HCT116 (cell line): ENCODE data around the gene DIS3L. TPM values are rescaled to one million over a fixed set of nuclear protein-coding genes. Genes with fewer than 3 reads are reported as not detected.
A peak's percentile ranks its signal among the peaks of the same experiment; 100 is the strongest.

Experiments
- ATAC-seq: fragments of 200-7000 bp; cut with Tn5 transposase; 2 replicates; pipeline ENCODE4 v1.9.1; 2020; ENCODE audit warnings: mild to moderate bottlenecking, moderate library complexity
- BruUV-seq: library from RNA; stranded (reverse); fragments of 400-500 nt; replicated peaks from 2 replicates; lab custom pipeline; 2021; lab: Mats Ljungman, UMichigan
- CTCF ChIA-PET: fragments of 300-600 bp; sonication (Branson Sonifier 250); formaldehyde crosslinking; loops from one replicate; lab custom pipeline; 2021; ENCODE audit warnings: antibody characterized with exemption; lab: Charles Lee
- POLR2A ChIA-PET: fragments of 300-600, 350-600 bp; sonication (Branson Sonifier 250); formaldehyde crosslinking; loops from one replicate; lab custom pipeline; 2021; ENCODE audit warnings: antibody characterized with exemption; lab: Charles Lee
- RAD21 ChIA-PET, 2 experiments: fragments of 300-600 bp; sonication (Branson Sonifier 250); formaldehyde crosslinking; loops; one replicate each; lab custom pipeline; 2023; ENCODE audit warnings: low total read pairs in 2 of 2; ENCODE audit not compliant: uncharacterized antibody in 2 of 2, unreplicated experiment in 2 of 2, low non-redundant PET in 1 of 2; lab: Charles Lee
- DNase-seq: peaks from one replicate; pipeline ENCODE4 v3.0.0-alpha.2; 2010; ENCODE audit warnings: low read depth, low spot score
- H2AFZ ChIP-seq: fragments of 200-600 bp; shearing (Covaris generic), sonication (generic); 2 replicates; pipeline ENCODE4 v1.6.1; 2017; ENCODE audit warnings: low read depth, mixed run types, mixed read lengths, antibody characterized with exemption, low read length; ENCODE audit not compliant: poor library complexity, severe bottlenecking
- H3K27ac ChIP-seq: 2 replicates; pipeline ENCODE4 v1.5.1; 2012; ENCODE audit warnings: low read depth, low read length
- H3K27me3 ChIP-seq: fragments of 200-600 bp; sonication (generic); 2 replicates; pipeline ENCODE4 v1.6.1; 2016; ENCODE audit warnings: mixed run types, low read length, mixed read lengths; ENCODE audit not compliant: insufficient read depth
- H3K36me3 ChIP-seq, 2 experiments: fragments of 200-500 bp in 1 of 2; fragments of 200-600 bp in 1 of 2; sonication (Bioruptor generic) in 1 of 2; sonication (generic) in 1 of 2; 2 replicates each; pipeline versions ENCODE4 v1.5.1 to v1.6.1; 2014 to 2016; ENCODE audit warnings: low read length in 2 of 2, inconsistent platforms in 1 of 2, mixed read lengths in 1 of 2, mixed run types in 1 of 2; ENCODE audit not compliant: insufficient read depth in 2 of 2, control insufficient read depth in 1 of 2
- H3K4me1 ChIP-seq, 2 experiments: fragments of 200-600 bp in 1 of 2; sonication (generic) in 1 of 2; 2 replicates each; pipeline versions ENCODE4 v1.5.1 to v1.6.1; 2012 to 2017; ENCODE audit warnings: low read length in 2 of 2, inconsistent platforms in 1 of 2, mild to moderate bottlenecking in 1 of 2, mixed read lengths in 1 of 2, mixed run types in 1 of 2, moderate library complexity in 1 of 2; ENCODE audit not compliant: insufficient read depth in 2 of 2, control insufficient read depth in 1 of 2
- H3K4me2 ChIP-seq: fragments of 200-600 bp; sonication (generic); 2 replicates; pipeline ENCODE4 v1.6.1; 2017; ENCODE audit warnings: mixed run types, low read length, mixed read lengths
- H3K4me3 ChIP-seq, 2 experiments: fragments of 200-600 bp in 1 of 2; sonication (generic) in 1 of 2; replicated peaks in 1 of 2; 2 replicates each; pipeline ENCODE4 v1.5.1; 2011 to 2016; ENCODE audit warnings: low read length in 2 of 2, control low read depth in 1 of 2, low read depth in 1 of 2, mild to moderate bottlenecking in 1 of 2, mixed read lengths in 1 of 2, mixed run types in 1 of 2
- H3K79me2 ChIP-seq: fragments of 200-600 bp; sonication (generic); 2 replicates; pipeline ENCODE4 v1.6.1; 2017; ENCODE audit warnings: mild to moderate bottlenecking, mixed run types, low read length, moderate library complexity, mixed read lengths; ENCODE audit not compliant: insufficient read depth
- H3K9ac ChIP-seq: fragments of 200-600 bp; sonication (generic); 2 replicates; pipeline ENCODE4 v1.6.1; 2016; ENCODE audit warnings: low read length, mixed read lengths
- H3K9me2 ChIP-seq: fragments of 200-600 bp; sonication (generic), shearing (Covaris generic); 2 replicates; pipeline ENCODE4 v1.6.1; 2017; ENCODE audit warnings: mixed run types, mild to moderate bottlenecking, moderate library complexity; ENCODE audit not compliant: insufficient read depth
- H3K9me3 ChIP-seq, 2 experiments: fragments of 200-500 bp in 1 of 2; fragments of 200-600 bp in 1 of 2; sonication (Bioruptor generic) in 1 of 2; sonication (generic) in 1 of 2; 2 replicates each; pipeline ENCODE4 v1.6.1; 2014 to 2017; ENCODE audit warnings: low read length in 2 of 2, mixed read lengths in 2 of 2, inconsistent platforms in 1 of 2, low read depth in 1 of 2, mild to moderate bottlenecking in 1 of 2, mixed run types in 1 of 2, moderate library complexity in 1 of 2; ENCODE audit not compliant: control insufficient read depth in 1 of 2, insufficient read depth in 1 of 2
- H4K20me1 ChIP-seq: fragments of 200-600 bp; sonication (generic), shearing (Covaris generic); 2 replicates; pipeline ENCODE4 v1.6.1; 2017; ENCODE audit warnings: mixed run types, mild to moderate bottlenecking, moderate library complexity; ENCODE audit not compliant: insufficient read depth
- CEBPB ChIP-seq: IDR thresholded peaks from 2 replicates; pipeline ENCODE4 v1.6.1; 2012; ENCODE audit warnings: low read depth
- CTCF ChIP-seq, 3 experiments: fragments of 200-600 bp in 1 of 3; sonication (generic) in 1 of 3; IDR thresholded peaks in 2 of 3; conservative IDR thresholded peaks in 1 of 3; 2 replicates each; pipeline ENCODE4 v1.5.1; 2012 to 2017; ENCODE audit warnings: low read depth in 2 of 3, low read length in 2 of 3, antibody characterized with exemption in 1 of 3, borderline replicate concordance in 1 of 3, control low read depth in 1 of 3, mild to moderate bottlenecking in 1 of 3, mixed read lengths in 1 of 3, mixed run types in 1 of 3, moderate library complexity in 1 of 3; ENCODE audit not compliant: insufficient read depth in 1 of 3
- ELF1 ChIP-seq: IDR thresholded peaks from 2 replicates; pipeline ENCODE4 v1.6.1; 2012; ENCODE audit warnings: low read depth, borderline replicate concordance
- EZH2 ChIP-seq: fragments of 200-600 bp; sonication (generic); IDR thresholded peaks from 2 replicates; pipeline ENCODE4 v1.6.1; 2017; ENCODE audit warnings: antibody characterized with exemption, mixed run types
- FOSL1 ChIP-seq: IDR thresholded peaks from 2 replicates; pipeline ENCODE4 v1.6.1; 2012; ENCODE audit warnings: low read depth
- JUND ChIP-seq: IDR thresholded peaks from 2 replicates; pipeline ENCODE4 v1.6.1; 2012
- MAX ChIP-seq: IDR thresholded peaks from 2 replicates; pipeline ENCODE4 v1.6.1; 2012
- POLR2AphosphoS5 ChIP-seq: IDR thresholded peaks from 2 replicates; pipeline ENCODE4 v1.6.1; 2011; ENCODE audit warnings: mild to moderate bottlenecking, low read depth, low read length, moderate library complexity
- REST ChIP-seq: IDR thresholded peaks from 2 replicates; pipeline ENCODE4 v1.6.1; 2012; ENCODE audit warnings: low read depth
- SIN3A ChIP-seq: IDR thresholded peaks from 2 replicates; pipeline ENCODE4 v1.6.1; 2012; ENCODE audit warnings: low read depth
- SRF ChIP-seq: IDR thresholded peaks from 2 replicates; pipeline ENCODE4 v1.6.1; 2012; ENCODE audit warnings: low read depth
- TCF7L2 ChIP-seq: IDR thresholded peaks from 2 replicates; pipeline ENCODE4 v1.7.0; 2011; ENCODE audit warnings: borderline replicate concordance, inconsistent platforms; ENCODE audit not compliant: insufficient read depth, insufficient read length; ENCODE audit errors: extremely low read depth
- ZBTB33 ChIP-seq: IDR thresholded peaks from 2 replicates; pipeline ENCODE4 v1.6.1; 2011; ENCODE audit warnings: mild to moderate bottlenecking, low read length, moderate library complexity; ENCODE audit not compliant: insufficient replicate concordance; ENCODE audit errors: extremely low read depth
- ZFX ChIP-seq: fragments of 450-650 bp; IDR thresholded peaks from 2 replicates; pipeline ENCODE4 v1.6.1; 2017
- ZNF274 ChIP-seq: fragments of 200-500 bp; sonication (Bioruptor generic); IDR thresholded peaks from 2 replicates; pipeline ENCODE4 v1.6.1; 2014; ENCODE audit warnings: mild to moderate bottlenecking, low read depth, low read length, inconsistent platforms
- intact Hi-C: fragments of 100-400 bp; cut with micrococcal nuclease; formaldehyde crosslinking; loops from 2 replicates; pipeline ENCODE4 v1.10.0; 2022
- total RNA-seq: library from RNA; stranded (reverse); gene quantifications from one replicate; pipeline ENCODE4 v1.2.1, GENCODE V29; 2021; ENCODE audit not compliant: unreplicated experiment

DIS3L gene
- total RNA-seq, 1 experiment from 2014 or later = 32.2 TPM

- no peak for TF ChIP-seq REST
- TF ChIP-seq SRF = peak; percentile 54; the same call in 1 of the 2 replicates
- no peak for TF ChIP-seq ZNF274
- no peak for TF ChIP-seq ELF1
- TF ChIP-seq, all 23 proteins: peak for 11
Observed at GRCh38 chr15:66356359-66357236, 63.2 kb downstream of the DIS3L start, which contains the start of gene TIPIN (continued).

GRCh38 chr15:66359740-66360139 lies 66.4 kb downstream of the DIS3L start:
- no peaks in the 10 kb centered on the region for H4K20me1 ChIP-seq
- no peaks in the 10 kb centered on the region for H3K36me3 ChIP-seq
- peak overlapping the region; percentile 63 for H3K4me2 ChIP-seq
- intact Hi-C loops = loop anchor here (5.0 kb wide), 1 partner anchor 138 kb away; the partner anchor contains the start of gene SNAPC5
- H2AFZ ChIP-seq = peak overlapping the region; percentile 90
- no peaks in the 10 kb centered on the region for H3K9me2 ChIP-seq
- no peaks in the 10 kb centered on the region for H3K9me3 ChIP-seq
- no peaks in the 10 kb centered on the region for H3K27me3 ChIP-seq
- peak overlapping the region; percentile 22; the same call in 1 of the 2 replicates for H3K27ac ChIP-seq
- peaks cover 17 to 29% of the 10 kb centered on the region in 2 experiments for H3K4me1 ChIP-seq
- ChIA-PET POLR2A (no interaction called here), RAD21 (no interaction called here), CTCF (no interaction called here)
- DNase-seq (peak; percentile 43), ATAC-seq (no peak)
- H3K79me2 ChIP-seq = peaks cover 17% of the 10 kb centered on the region
- no peak overlapping the region for H3K4me3 ChIP-seq
- no TSS peak for BruUV-seq
- peak overlapping the region; percentile 32 for H3K9ac ChIP-seq
- TF ChIP-seq CTCF (IDR thresholded peaks at IDR 0.05 in 2 of 3, conservative IDR thresholded peaks at IDR 0.05 in 1 of 3; ENCODE audit: borderline replicate concordance in 1 of 3, insufficient read depth in 1 of 3, low read depth in 2 of 3, low read length in 2 of 3) = no peak
- TF ChIP-seq MAX = 0 out of 2 replicates have a peak, but pooled peaks have one; percentile 9
- peak; percentile 75 for TF ChIP-seq FOSL1
- peak; percentile 69 for TF ChIP-seq JUND
- peak; percentile 66; the same call in 1 of the 2 replicates for TF ChIP-seq CEBPB
- TF ChIP-seq ZBTB33 = no peak
- no peak for TF ChIP-seq ZNF274
- TF ChIP-seq TCF7L2 = no peak
- TF ChIP-seq SIN3A = no peak
- no peak for TF ChIP-seq ELF1
- no peak for TF ChIP-seq EZH2
- TF ChIP-seq ZFX = no peak
- TF ChIP-seq SRF = peak; percentile 31; the same call in 1 of the 2 replicates
- no peak for TF ChIP-seq POLR2AphosphoS5
